Measurements from ENCODE around the gene SIRT3. TPM values are rescaled to one million over a fixed set of nuclear protein-coding genes. Genes with fewer than 3 reads are reported as not detected.

Gene SIRT3
- total and polyA plus RNA-seq, 3 donors from 2014 or later = 31.7 to 57.0 (median 43.6) TPM

DNA sequence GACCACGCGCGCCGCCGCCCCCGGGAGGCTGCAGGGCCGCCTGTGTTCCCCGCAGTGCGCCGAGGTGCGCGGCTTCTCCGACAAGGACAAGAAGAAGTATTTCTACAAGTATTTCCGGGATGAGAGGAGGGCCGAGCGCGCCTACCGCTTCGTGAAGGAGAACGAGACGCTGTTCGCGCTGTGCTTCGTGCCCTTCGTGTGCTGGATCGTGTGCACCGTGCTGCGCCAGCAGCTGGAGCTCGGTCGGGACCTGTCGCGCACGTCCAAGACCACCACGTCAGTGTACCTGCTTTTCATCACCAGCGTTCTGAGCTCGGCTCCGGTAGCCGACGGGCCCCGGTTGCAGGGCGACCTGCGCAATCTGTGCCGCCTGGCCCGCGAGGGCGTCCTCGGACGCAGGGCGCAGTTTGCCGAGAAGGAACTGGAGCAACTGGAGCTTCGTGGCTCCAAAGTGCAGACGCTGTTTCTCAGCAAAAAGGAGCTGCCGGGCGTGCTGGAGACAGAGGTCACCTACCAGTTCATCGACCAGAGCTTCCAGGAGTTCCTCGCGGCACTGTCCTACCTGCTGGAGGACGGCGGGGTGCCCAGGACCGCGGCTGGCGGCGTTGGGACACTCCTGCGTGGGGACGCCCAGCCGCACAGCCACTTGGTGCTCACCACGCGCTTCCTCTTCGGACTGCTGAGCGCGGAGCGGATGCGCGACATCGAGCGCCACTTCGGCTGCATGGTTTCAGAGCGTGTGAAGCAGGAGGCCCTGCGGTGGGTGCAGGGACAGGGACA, 44.8 kb upstream of the SIRT3 start:
- Histone ChIP-seq H3K27ac (no peak overlapping the region), H3K27me3 (no peaks in the 10 kb centered on the region), H3K9me3 (no peaks in the 10 kb centered on the region), H3K4me1 (peaks cover 12% of the 10 kb centered on the region), H3K36me3 (ENCODE audit: low read depth, missing control alignments) (no peaks in the 10 kb centered on the region), H3K4me3 (peak overlapping the region; percentile 26 to 41)
- intact Hi-C loops (cut with DNase I; ENCODE audit: low total_unique reads) = no loop called here
- 5% methylated on average over 76 of the region's 79 CpGs; no CpG with 5 or more reads in 1 of the 2 donors for WGBS, 2 donors
- peak; percentile 12 for DNase-seq
- TF ChIP-seq, protein P1, sequence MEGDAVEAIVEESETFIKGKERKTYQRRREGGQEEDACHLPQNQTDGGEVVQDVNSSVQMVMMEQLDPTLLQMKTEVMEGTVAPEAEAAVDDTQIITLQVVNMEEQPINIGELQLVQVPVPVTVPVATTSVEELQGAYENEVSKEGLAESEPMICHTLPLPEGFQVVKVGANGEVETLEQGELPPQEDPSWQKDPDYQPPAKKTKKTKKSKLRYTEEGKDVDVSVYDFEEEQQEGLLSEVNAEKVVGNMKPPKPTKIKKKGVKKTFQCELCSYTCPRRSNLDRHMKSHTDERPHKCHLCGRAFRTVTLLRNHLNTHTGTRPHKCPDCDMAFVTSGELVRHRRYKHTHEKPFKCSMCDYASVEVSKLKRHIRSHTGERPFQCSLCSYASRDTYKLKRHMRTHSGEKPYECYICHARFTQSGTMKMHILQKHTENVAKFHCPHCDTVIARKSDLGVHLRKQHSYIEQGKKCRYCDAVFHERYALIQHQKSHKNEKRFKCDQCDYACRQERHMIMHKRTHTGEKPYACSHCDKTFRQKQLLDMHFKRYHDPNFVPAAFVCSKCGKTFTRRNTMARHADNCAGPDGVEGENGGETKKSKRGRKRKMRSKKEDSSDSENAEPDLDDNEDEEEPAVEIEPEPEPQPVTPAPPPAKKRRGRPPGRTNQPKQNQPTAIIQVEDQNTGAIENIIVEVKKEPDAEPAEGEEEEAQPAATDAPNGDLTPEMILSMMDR (IDR thresholded peaks at IDR 0.05) = no peak
- TF ChIP-seq POLR2A (IDR thresholded peaks at IDR 0.05) = no peak

DNA sequence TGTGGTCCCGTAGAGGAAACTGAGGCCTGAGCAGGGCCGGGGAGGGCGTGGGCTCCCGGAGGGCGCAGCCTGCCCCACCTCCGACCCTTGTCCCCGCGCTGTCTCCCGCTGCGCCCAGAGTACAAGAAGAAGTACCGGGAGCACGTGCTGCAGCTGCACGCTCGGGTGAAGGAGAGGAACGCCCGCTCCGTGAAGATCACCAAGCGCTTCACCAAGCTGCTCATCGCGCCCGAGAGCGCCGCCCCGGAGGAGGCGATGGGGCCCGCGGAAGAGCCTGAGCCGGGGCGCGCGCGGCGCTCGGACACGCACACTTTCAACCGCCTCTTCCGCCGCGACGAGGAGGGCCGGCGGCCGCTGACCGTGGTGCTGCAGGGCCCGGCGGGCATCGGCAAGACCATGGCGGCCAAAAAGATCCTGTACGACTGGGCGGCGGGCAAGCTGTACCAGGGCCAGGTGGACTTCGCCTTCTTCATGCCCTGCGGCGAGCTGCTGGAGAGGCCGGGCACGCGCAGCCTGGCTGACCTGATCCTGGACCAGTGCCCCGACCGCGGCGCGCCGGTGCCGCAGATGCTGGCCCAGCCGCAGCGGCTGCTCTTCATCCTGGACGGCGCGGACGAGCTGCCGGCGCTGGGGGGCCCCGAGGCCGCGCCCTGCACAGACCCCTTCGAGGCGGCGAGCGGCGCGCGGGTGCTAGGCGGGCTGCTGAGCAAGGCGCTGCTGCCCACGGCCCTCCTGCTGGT, 44.0 kb upstream of the SIRT3 start:
- DNase-seq = no peak
- 1% methylated on average over 14 to 63 of the region's 85 CpGs for WGBS, 2 donors
- intact Hi-C loops (cut with DNase I; ENCODE audit: low total_unique reads) = no loop called here
- Histone ChIP-seq H3K9me3 (no peaks in the 10 kb centered on the region), H3K36me3 (ENCODE audit: low read depth, missing control alignments) (no peaks in the 10 kb centered on the region), H3K27ac (no peak overlapping the region), H3K4me1 (peaks cover 12% of the 10 kb centered on the region), H3K4me3 (peak overlapping the region; percentile 26 to 41), H3K27me3 (no peaks in the 10 kb centered on the region)
- TF ChIP-seq, protein P1 (IDR thresholded peaks at IDR 0.05) = no peak
- no peak for TF ChIP-seq POLR2A (IDR thresholded peaks at IDR 0.05)

DNA sequence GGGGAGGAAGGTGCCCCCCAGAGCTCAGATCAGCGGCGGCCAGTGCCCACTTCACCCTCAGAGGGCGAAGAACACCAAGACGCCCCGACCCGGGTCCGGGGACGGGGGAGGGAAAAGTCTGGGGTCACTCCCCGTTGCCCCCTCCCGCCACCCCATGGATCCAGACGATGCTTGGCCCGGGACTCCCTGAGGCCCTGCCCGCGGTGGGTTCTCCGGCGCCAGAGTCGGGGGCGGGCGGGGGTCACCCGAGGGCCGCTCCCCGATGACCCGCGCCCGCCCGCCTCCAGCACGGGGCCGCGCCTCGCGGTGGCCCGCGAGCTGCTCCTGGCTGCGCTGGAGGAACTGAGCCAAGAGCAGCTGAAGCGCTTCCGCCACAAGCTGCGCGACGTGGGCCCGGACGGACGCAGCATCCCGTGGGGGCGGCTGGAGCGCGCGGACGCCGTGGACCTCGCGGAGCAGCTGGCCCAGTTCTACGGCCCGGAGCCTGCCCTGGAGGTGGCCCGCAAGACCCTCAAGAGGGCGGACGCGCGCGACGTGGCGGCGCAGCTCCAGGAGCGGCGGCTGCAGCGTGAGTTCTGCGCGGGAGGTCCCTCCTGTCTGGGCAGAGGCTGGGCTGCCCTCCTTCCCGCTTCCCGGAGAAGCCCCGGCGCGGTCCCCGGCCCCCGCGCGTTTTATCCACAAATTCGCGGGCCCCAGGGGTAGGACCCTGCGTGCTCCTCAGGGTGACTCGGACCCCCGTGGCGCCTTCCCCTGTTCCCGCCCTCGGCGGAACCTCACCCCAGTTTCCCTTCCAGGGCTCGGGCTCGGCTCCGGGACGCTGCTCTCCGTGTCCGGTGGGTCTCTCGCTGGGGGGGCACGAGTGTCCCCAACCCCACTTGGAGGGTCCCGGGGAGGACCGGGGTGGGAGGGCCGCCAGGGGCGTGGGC, 43.2 kb upstream of the SIRT3 start:
- Histone ChIP-seq H3K4me3 (peak overlapping the region; percentile 26 to 41), H3K9me3 (no peaks in the 10 kb centered on the region), H3K27me3 (no peaks in the 10 kb centered on the region), H3K27ac (no peak overlapping the region), H3K4me1 (peaks cover 12% of the 10 kb centered on the region), H3K36me3 (ENCODE audit: low read depth, missing control alignments) (no peaks in the 10 kb centered on the region)
- DNase-seq = no peak
- intact Hi-C loops (cut with DNase I; ENCODE audit: low total_unique reads) = no loop called here
- TF ChIP-seq, protein P1 (IDR thresholded peaks at IDR 0.05) = no peak
- no peak for TF ChIP-seq POLR2A (IDR thresholded peaks at IDR 0.05)
- 10 to 15% methylated on average over 6 to 71 of the region's 97 CpGs for WGBS, 2 donors

DNA sequence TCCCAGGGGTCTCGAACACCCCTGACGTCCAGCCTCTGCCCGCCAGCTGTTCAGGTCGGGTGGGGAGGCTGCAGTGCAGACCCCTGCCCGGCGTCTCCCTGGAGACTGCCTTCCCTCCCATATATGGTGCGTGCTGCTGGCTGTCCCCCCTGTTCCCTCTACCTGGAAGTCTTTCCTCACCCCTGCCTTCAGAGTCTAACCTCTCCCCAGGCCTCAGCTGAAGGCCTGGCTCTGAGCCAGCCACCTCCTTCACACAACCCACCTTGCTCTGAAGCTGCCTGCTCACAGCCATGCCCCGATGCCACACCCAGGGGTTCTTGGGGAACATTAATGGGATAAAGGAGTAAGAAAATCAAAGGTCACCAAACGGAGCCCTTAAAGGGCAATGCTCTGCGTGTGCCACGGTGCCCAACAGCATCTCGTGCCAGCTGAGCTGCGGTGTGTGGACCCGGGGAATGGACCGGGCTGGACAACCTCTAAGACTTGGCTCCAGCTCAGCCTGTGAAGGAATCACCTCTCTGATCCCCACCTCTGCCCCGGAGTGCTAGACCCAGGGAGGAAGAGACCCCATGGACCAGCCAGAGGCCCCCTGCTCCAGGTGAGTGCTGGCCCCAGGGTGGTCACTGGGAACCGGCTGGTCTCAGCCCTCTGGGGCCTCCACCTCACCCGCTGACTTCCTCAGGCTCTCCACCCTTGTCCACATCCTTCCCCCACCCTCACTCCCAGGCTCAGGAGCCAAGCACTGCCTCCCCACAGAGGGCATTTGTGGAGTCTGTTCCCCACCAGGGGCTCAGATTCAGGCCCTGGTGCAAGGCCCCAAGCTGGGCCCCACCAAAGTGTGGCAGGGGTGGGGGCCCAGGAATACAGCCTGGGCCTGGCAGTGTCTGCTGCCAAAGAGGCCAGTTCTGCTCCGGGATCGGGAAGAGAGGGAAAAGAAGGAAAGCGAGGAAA, 42.1 kb upstream of the SIRT3 start, which contains the start of gene NLRP6:
Gene NLRP6, plus strand, starts transcription at position 407 of the 951 bp plus-strand sequence. Its CDS starts 163 bp downstream, at position 570.
- Histone ChIP-seq H3K4me1 (peaks cover 12% of the 10 kb centered on the region), H3K27ac (no peak within 1 kb of the TSS), H3K36me3 (ENCODE audit: low read depth, missing control alignments) (no peaks in the 10 kb centered on the region), H3K27me3 (no peaks in the 10 kb centered on the region), H3K9me3 (no peaks in the 10 kb centered on the region), H3K4me3 (peak within 1 kb of the TSS; percentile 26 to 41)
- TF ChIP-seq, protein P1 (IDR thresholded peaks at IDR 0.05) = no peak
- TF ChIP-seq POLR2A (IDR thresholded peaks at IDR 0.05) = no peak
- DNase-seq = no peak
- intact Hi-C loops (cut with DNase I; ENCODE audit: low total_unique reads) = no loop called here
- WGBS, 2 donors = 72 to 79% methylated on average over 21 of the region's 21 CpGs
